Keratinocyte (primary cell): Measurements from ENCODE around the gene SRD5A3. TPM values are rescaled to one million over a fixed set of nuclear protein-coding genes. Genes with fewer than 3 reads are reported as not detected.

ENCODE experiments used
- DNase-seq: peaks from one replicate; pipeline ENCODE4 v3.0.0-alpha.2; 2011; ENCODE audit warnings: low read depth, missing footprints, low spot score
- FAIRE-seq: peaks from 2 replicates; lab custom pipeline; 2011; peaks lifted over from hg19 to GRCh38; lab: Jason Lieb, UNC
- H2AFZ ChIP-seq: 2 replicates; pipeline ENCODE4 v1.6.0; 2012; ENCODE audit warnings: low read length, control low read depth, inconsistent platforms; ENCODE audit not compliant: control insufficient read depth
- H3K27ac ChIP-seq: 2 replicates; pipeline ENCODE4 v1.5.1; 2011; ENCODE audit warnings: low read length; ENCODE audit not compliant: control insufficient read depth, insufficient read depth
- H3K27me3 ChIP-seq: 3 replicates; pipeline ENCODE4 v1.6.0; 2011; ENCODE audit warnings: low read length; ENCODE audit not compliant: control insufficient read depth, insufficient read depth; ENCODE audit errors: extremely low read depth
- H3K36me3 ChIP-seq, 2 experiments: 2 replicates in 1 of 2; 3 replicates in 1 of 2; pipeline ENCODE4 v1.5.1; 2011; ENCODE audit warnings: low read length in 2 of 2, mild to moderate bottlenecking in 1 of 2; ENCODE audit not compliant: control insufficient read depth in 2 of 2, insufficient read depth in 2 of 2; ENCODE audit errors: extremely low read depth in 1 of 2
- H3K4me1 ChIP-seq: 3 replicates; pipeline ENCODE4 v1.5.1; 2011; ENCODE audit warnings: low read length; ENCODE audit not compliant: control insufficient read depth, insufficient read depth; ENCODE audit errors: extremely low read depth
- H3K4me2 ChIP-seq: 3 replicates; pipeline ENCODE4 v1.6.0; 2011; ENCODE audit warnings: low read depth, low read length; ENCODE audit not compliant: control insufficient read depth, insufficient read depth; ENCODE audit errors: extremely low read depth
- H3K4me3 ChIP-seq, 3 experiments: fragments of 200-600 bp in 1 of 3; sonication (generic) in 1 of 3; 2 replicates in 2 of 3; 3 replicates in 1 of 3; pipeline ENCODE4 v1.5.1; 2011 to 2016; ENCODE audit warnings: low read length in 3 of 3, mild to moderate bottlenecking in 3 of 3, control low read depth in 2 of 3, inconsistent platforms in 1 of 3, low read depth in 1 of 3, mixed read lengths in 1 of 3, mixed run types in 1 of 3, moderate library complexity in 1 of 3; ENCODE audit not compliant: control insufficient read depth in 2 of 3, insufficient read depth in 2 of 3; ENCODE audit errors: extremely low read depth in 1 of 3
- H3K79me2 ChIP-seq: 2 replicates; pipeline ENCODE4 v1.6.0; 2012; ENCODE audit warnings: low read length; ENCODE audit not compliant: control insufficient read depth, insufficient read depth
- H3K9ac ChIP-seq: 3 replicates; pipeline ENCODE4 v1.6.0; 2011; ENCODE audit warnings: low read length; ENCODE audit not compliant: control insufficient read depth, insufficient read depth; ENCODE audit errors: extremely low read depth
- H3K9me1 ChIP-seq: 3 replicates; pipeline ENCODE4 v1.6.0; 2011; ENCODE audit warnings: low read length; ENCODE audit not compliant: control insufficient read depth, insufficient read depth; ENCODE audit errors: extremely low read depth
- H3K9me3 ChIP-seq: 2 replicates; pipeline ENCODE4 v1.5.1; 2012; ENCODE audit warnings: low read depth, low read length; ENCODE audit not compliant: control insufficient read depth
- H4K20me1 ChIP-seq: 3 replicates; pipeline ENCODE4 v1.6.0; 2011; ENCODE audit warnings: low read length; ENCODE audit not compliant: control insufficient read depth, insufficient read depth; ENCODE audit errors: extremely low read depth
- EZH2 ChIP-seq: IDR thresholded peaks from one replicate; pipeline ENCODE4 v1.6.1; 2012; ENCODE audit warnings: inconsistent platforms, mild to moderate bottlenecking, low read length, moderate library complexity
- dilution Hi-C: fragments of 300-500 bp; cut with MboI; formaldehyde crosslinking; loops from one replicate; pipeline ENCODE4 v1.7.0; 2020; ENCODE audit warnings: low sequenced_read_pairs; ENCODE audit not compliant: extremely low pct_ligation_motif_present
- polyA plus RNA-seq, 5 experiments: library from polyadenylated mRNA; depleted of rRNA in 3 of 5; stranded (reverse) in 3 of 5; stranded (forward) in 1 of 5; unstranded in 1 of 5; fragments of >200 nt; gene quantifications; 1 replicate in 1 of 5; 2 replicates in 3 of 5; 3 replicates in 1 of 5; pipeline versions ENCODE4 v1.2.1 to v1.2.3, GENCODE V29; 2011 to 2012; ENCODE audit warnings: missing spikeins in 2 of 5, low read depth in 1 of 5, low replicate concordance in 1 of 5
- TF ChIP-seq, protein P1 (sequence below), 3 experiments: IDR thresholded peaks in 1 of 3; conservative IDR thresholded peaks in 1 of 3; optimal IDR thresholded peaks in 1 of 3; 2 replicates in 2 of 3; 3 replicates in 1 of 3; pipeline versions ENCODE3 to v1.5.1; 2011; ENCODE audit warnings: low read length in 3 of 3, mild to moderate bottlenecking in 3 of 3, moderate library complexity in 2 of 3, control low read depth in 1 of 3, inconsistent platforms in 1 of 3; ENCODE audit not compliant: insufficient read depth in 2 of 3; ENCODE audit errors: extremely low read depth in 1 of 3

SRD5A3 gene
- polyA plus RNA-seq, 1 donor (not counting 4 experiments of a cell fraction or from before 2014, with no cell fraction given): 15.6 TPM

DNA sequence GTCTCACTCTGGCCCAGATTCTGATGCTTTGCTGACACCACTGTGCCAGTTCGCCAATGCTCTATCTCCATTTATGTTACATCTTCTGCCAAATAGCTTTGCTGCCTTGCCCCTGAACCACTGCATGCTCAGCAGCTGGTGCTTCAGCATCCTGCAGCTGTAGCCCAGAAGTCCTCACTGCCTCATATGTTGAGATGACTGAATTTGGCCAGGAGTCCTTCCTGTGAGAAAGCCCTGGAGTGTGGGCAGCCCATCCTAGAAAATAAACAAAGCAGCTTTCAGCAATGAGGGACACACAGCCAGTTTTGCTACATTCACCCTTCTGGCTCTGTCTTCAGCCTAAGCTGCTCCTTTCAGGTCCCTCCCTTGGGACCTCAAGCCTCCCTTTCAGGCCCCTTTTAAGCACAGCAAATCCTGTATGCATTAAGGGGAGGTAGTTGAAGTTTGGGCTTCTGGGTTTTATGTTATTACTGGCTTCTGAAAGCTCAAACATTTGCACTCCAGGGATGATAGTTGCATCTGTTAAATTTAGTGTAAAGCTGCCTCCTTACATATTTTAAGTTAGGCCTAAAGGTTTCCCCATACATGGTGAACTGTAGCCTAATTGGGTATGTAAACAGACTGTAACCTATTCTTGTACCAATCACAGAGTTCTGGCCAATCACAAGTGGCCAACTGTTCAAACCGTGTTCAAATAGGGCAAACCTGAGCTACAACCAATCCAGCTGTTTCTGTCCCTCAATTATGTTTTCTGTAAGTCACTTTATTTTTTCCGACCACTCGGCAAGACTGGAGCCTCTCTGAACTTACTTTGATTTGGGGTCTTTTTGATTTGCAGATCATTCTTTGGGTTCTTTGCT lies 47.6 kb downstream of the SRD5A3 start:
- no peaks in the 10 kb centered on the region for H3K9me3 ChIP-seq
- DNase-seq (no peak), FAIRE-seq (no peak)
- no peak overlapping the region for H3K27ac ChIP-seq
- peaks cover 30% of the 10 kb centered on the region for H3K79me2 ChIP-seq
- H3K4me3 ChIP-seq: no peak overlapping the region
- H3K9me1 ChIP-seq: no peaks in the 10 kb centered on the region
- H3K4me1 ChIP-seq: peaks cover 12% of the 10 kb centered on the region
- H2AFZ ChIP-seq: peak overlapping the region; percentile 5
- H4K20me1 ChIP-seq: peaks cover 12% of the 10 kb centered on the region
- dilution Hi-C loops: no loop called here
- no peak overlapping the region for H3K4me2 ChIP-seq
- H3K27me3 ChIP-seq: no peaks in the 10 kb centered on the region
- H3K36me3 ChIP-seq: peaks cover 0 to 7% of the 10 kb centered on the region in 2 experiments
- H3K9ac ChIP-seq: no peak overlapping the region
- TF ChIP-seq EZH2: no peak
- TF ChIP-seq, protein P1, sequence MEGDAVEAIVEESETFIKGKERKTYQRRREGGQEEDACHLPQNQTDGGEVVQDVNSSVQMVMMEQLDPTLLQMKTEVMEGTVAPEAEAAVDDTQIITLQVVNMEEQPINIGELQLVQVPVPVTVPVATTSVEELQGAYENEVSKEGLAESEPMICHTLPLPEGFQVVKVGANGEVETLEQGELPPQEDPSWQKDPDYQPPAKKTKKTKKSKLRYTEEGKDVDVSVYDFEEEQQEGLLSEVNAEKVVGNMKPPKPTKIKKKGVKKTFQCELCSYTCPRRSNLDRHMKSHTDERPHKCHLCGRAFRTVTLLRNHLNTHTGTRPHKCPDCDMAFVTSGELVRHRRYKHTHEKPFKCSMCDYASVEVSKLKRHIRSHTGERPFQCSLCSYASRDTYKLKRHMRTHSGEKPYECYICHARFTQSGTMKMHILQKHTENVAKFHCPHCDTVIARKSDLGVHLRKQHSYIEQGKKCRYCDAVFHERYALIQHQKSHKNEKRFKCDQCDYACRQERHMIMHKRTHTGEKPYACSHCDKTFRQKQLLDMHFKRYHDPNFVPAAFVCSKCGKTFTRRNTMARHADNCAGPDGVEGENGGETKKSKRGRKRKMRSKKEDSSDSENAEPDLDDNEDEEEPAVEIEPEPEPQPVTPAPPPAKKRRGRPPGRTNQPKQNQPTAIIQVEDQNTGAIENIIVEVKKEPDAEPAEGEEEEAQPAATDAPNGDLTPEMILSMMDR (optimal IDR thresholded peaks at IDR 0.05 in 1 of 3, IDR thresholded peaks at IDR 0.05 in 1 of 3, conservative IDR thresholded peaks at IDR 0.05 in 1 of 3; ENCODE audit: extremely low read depth in 1 of 3, insufficient read depth in 2 of 3, low read length in 3 of 3): no peak

DNA sequence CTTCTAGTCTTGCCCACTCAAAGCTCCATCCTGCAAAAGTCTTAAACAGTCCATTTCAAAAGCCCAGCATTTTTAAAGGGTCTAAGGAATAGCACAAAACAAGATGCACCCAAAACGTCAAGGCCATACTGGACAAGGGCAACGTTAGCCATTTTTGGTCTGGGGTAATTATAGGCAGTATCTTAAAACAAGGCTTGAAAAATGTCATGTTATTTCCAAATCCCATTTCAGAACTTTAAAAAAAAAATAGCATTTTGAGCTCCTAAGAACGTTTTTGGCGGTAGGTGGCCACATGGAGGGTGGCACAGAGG lies 49.1 kb downstream of the SRD5A3 start:
- no peak for TF ChIP-seq EZH2
- TF ChIP-seq, protein P1 (optimal IDR thresholded peaks at IDR 0.05 in 1 of 3, IDR thresholded peaks at IDR 0.05 in 1 of 3, conservative IDR thresholded peaks at IDR 0.05 in 1 of 3; ENCODE audit: extremely low read depth in 1 of 3, insufficient read depth in 2 of 3, low read length in 3 of 3): peak in 1 of 3 experiments; percentile 14
- H3K79me2 ChIP-seq: peaks cover 43% of the 10 kb centered on the region
- H2AFZ ChIP-seq: peak overlapping the region; percentile 96
- DNase-seq (no peak), FAIRE-seq (no peak)
- H3K4me1 ChIP-seq: peaks cover 21% of the 10 kb centered on the region
- H3K36me3 ChIP-seq: peaks cover 3 to 7% of the 10 kb centered on the region in 2 experiments
- no peaks in the 10 kb centered on the region for H3K9me3 ChIP-seq
- H4K20me1 ChIP-seq: peaks cover 22% of the 10 kb centered on the region
- dilution Hi-C loops: no loop called here
- H3K27me3 ChIP-seq: no peaks in the 10 kb centered on the region
- H3K4me3 ChIP-seq: peak overlapping the region; percentile 83 to 97 (median 88)
- H3K9me1 ChIP-seq: no peaks in the 10 kb centered on the region
- peak overlapping the region; percentile 88 for H3K9ac ChIP-seq
- peak overlapping the region; percentile 86 for H3K4me2 ChIP-seq
- H3K27ac ChIP-seq: peak overlapping the region; percentile 90
